SK-N-SH treated with all-trans-retinoic acid at 6 μM for 48 hours (cell line): Measurements from ENCODE around the gene SRBD1.

Source experiments
- ATAC-seq: fragments of 200-7000 bp; cut with Tn5 transposase; 3 replicates; pipeline ENCODE4 v1.9.1; 2020; ENCODE audit warnings: mild to moderate bottlenecking, moderate library complexity
- ARNTL ChIP-seq: fragments of 450-650 bp; formaldehyde crosslinking; IDR thresholded peaks from 2 replicates; pipeline ENCODE4 v1.5.0; 2020; ENCODE audit warnings: low read depth, mild to moderate bottlenecking, moderate library complexity, borderline replicate concordance
- BACH2 ChIP-seq: fragments of 250-450 bp; sonication (Bioruptor Pico); IDR thresholded peaks from 2 replicates; pipeline ENCODE4 v1.9.0; 2021; ENCODE audit warnings: mild to moderate bottlenecking, borderline replicate concordance
- CREB5 ChIP-seq: fragments of 250-450 bp; sonication (Bioruptor Pico); IDR thresholded peaks from 2 replicates; pipeline ENCODE4 v1.5.1; 2020; ENCODE audit warnings: low read depth, mild to moderate bottlenecking, moderate library complexity
- CSDC2 ChIP-seq: fragments of 250-450 bp; sonication (Bioruptor Pico); IDR thresholded peaks from 2 replicates; pipeline ENCODE4 v1.5.0; 2020; ENCODE audit warnings: mild to moderate bottlenecking, moderate library complexity
- CSRNP3 ChIP-seq: fragments of 250-450 bp; sonication (Bioruptor Pico); IDR thresholded peaks from 2 replicates; pipeline ENCODE4 v1.5.1; 2021; ENCODE audit warnings: mild to moderate bottlenecking, moderate library complexity
- ESRRG ChIP-seq: fragments of 250-450 bp; sonication (Bioruptor Pico); IDR thresholded peaks from 2 replicates; pipeline ENCODE4 v1.6.1; 2021; ENCODE audit warnings: mild to moderate bottlenecking
- GLIS3 ChIP-seq: fragments of 250-450 bp; sonication (Bioruptor Pico); IDR thresholded peaks from 2 replicates; pipeline ENCODE4 v1.5.0; 2020; ENCODE audit warnings: mild to moderate bottlenecking, moderate library complexity
- ISL1 ChIP-seq: fragments of 250-450 bp; sonication (Bioruptor Pico); IDR thresholded peaks from 2 replicates; pipeline ENCODE4 v2.1.2; 2022; ENCODE audit warnings: mild to moderate bottlenecking, moderate library complexity
- OSR1 ChIP-seq: fragments of 250-450 bp; sonication (Bioruptor Pico); IDR thresholded peaks from 2 replicates; pipeline ENCODE4 v1.8.0; 2022; ENCODE audit warnings: moderate library complexity, mild to moderate bottlenecking, inconsistent platforms
- PPARA ChIP-seq: fragments of 250-450 bp; sonication (Bioruptor Pico); IDR thresholded peaks from 2 replicates; pipeline ENCODE4 v1.5.0; 2020; ENCODE audit warnings: mild to moderate bottlenecking, borderline replicate concordance
- RARB ChIP-seq: fragments of 250-450 bp; sonication (Bioruptor Pico); IDR thresholded peaks from 2 replicates; pipeline ENCODE4 v1.8.0; 2021; ENCODE audit warnings: mild to moderate bottlenecking, moderate library complexity
- SNAI2 ChIP-seq: fragments of 250-450 bp; sonication (Bioruptor Pico); IDR thresholded peaks from 2 replicates; pipeline ENCODE4 v1.5.0; 2020; ENCODE audit warnings: mild to moderate bottlenecking, moderate library complexity
- TOX ChIP-seq: fragments of 250-450 bp; sonication (Bioruptor Pico); IDR thresholded peaks from 2 replicates; pipeline ENCODE4 v1.8.0; 2021; ENCODE audit warnings: mild to moderate bottlenecking, moderate library complexity, borderline replicate concordance
- ZFP3 ChIP-seq: fragments of 250-450 bp; sonication (Bioruptor Pico); IDR thresholded peaks from 2 replicates; pipeline ENCODE4 v1.5.0; 2020; ENCODE audit warnings: mild to moderate bottlenecking, moderate library complexity
- ZFP30 ChIP-seq: fragments of 450-650 bp; formaldehyde crosslinking; IDR thresholded peaks from 2 replicates; pipeline ENCODE4 v1.5.0; 2022; ENCODE audit warnings: mild to moderate bottlenecking, moderate library complexity
- ZNF565 ChIP-seq: fragments of 450-650 bp; formaldehyde crosslinking; conservative IDR thresholded peaks from 2 replicates; pipeline ENCODE4 v1.5.0; 2020; ENCODE audit warnings: low read depth, mild to moderate bottlenecking, moderate library complexity
- ZNF70 ChIP-seq: fragments of 450-650 bp; formaldehyde crosslinking; IDR thresholded peaks from 2 replicates; pipeline ENCODE4 v1.5.0; 2020; ENCODE audit warnings: mild to moderate bottlenecking, moderate library complexity
- ZNF8 ChIP-seq: fragments of 450-650 bp; formaldehyde crosslinking; IDR thresholded peaks from 2 replicates; pipeline ENCODE4 v1.5.0; 2020; ENCODE audit warnings: mild to moderate bottlenecking, moderate library complexity
- TF ChIP-seq, protein P1 (sequence below): fragments of 250-450 bp; sonication (Bioruptor Pico); IDR thresholded peaks from 2 replicates; pipeline ENCODE4 v1.5.0; 2020; ENCODE audit warnings: mild to moderate bottlenecking, moderate library complexity
- TF ChIP-seq, protein P2 (sequence below): fragments of 250-450 bp; sonication (Bioruptor Pico); IDR thresholded peaks from 2 replicates; pipeline ENCODE4 v1.8.0; 2020; ENCODE audit warnings: mild to moderate bottlenecking, moderate library complexity, borderline replicate concordance

The SRBD1 gene

DNA sequence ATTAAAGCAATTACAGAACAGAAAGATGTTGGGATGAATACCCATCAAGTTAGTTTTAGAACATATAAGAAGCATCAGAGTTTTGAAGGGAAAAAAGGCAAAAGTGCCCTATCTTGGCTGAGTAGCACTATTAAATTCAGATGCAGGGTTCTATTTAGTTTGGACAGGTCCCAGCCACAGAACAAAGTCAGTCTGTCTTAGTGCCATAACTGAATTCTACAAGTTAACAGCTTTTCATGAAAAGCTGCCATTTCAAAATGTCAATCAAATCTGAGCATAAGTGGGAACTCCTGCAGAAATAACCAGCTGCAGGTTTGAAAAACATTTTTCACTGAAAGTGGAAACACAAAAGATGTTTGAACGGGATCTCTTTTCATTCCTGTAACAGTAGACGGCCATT lies 160.4 kb downstream of the SRBD1 start:
- ATAC-seq: no peak
- TF ChIP-seq CREB5 (CRISPR knock-in tag) (no peak), BACH2 (no peak), CSDC2 (no peak), SNAI2 (CRISPR knock-in tag) (no peak), ZFP30 (no peak), RARB (CRISPR knock-in tag) (no peak), ZFP3 (CRISPR knock-in tag) (no peak)
- TF ChIP-seq, protein P1, sequence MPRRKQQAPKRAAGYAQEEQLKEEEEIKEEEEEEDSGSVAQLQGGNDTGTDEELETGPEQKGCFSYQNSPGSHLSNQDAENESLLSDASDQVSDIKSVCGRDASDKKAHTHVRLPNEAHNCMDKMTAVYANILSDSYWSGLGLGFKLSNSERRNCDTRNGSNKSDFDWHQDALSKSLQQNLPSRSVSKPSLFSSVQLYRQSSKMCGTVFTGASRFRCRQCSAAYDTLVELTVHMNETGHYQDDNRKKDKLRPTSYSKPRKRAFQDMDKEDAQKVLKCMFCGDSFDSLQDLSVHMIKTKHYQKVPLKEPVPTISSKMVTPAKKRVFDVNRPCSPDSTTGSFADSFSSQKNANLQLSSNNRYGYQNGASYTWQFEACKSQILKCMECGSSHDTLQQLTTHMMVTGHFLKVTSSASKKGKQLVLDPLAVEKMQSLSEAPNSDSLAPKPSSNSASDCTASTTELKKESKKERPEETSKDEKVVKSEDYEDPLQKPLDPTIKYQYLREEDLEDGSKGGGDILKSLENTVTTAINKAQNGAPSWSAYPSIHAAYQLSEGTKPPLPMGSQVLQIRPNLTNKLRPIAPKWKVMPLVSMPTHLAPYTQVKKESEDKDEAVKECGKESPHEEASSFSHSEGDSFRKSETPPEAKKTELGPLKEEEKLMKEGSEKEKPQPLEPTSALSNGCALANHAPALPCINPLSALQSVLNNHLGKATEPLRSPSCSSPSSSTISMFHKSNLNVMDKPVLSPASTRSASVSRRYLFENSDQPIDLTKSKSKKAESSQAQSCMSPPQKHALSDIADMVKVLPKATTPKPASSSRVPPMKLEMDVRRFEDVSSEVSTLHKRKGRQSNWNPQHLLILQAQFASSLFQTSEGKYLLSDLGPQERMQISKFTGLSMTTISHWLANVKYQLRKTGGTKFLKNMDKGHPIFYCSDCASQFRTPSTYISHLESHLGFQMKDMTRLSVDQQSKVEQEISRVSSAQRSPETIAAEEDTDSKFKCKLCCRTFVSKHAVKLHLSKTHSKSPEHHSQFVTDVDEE (CRISPR knock-in tag): no peak

DNA sequence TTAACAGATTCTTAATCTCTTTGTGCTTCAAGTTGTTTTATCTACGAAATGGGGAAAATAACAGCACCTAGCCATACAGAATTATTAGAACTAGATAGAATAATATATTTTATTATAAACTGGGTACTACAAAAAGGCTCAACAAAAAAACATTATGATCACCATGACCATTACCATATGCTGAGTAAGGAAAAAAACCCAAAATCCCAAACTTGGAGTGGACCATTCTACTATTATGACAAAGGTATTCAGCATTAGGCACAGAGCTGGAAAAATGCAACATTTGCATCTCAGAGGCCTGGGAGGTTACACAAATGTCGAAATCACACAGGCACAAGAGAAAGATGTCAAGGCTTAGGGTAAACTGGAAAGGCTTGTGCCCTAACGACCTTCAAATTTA lies 162.8 kb downstream of the SRBD1 start:
- ATAC-seq: no peak
- no peak for TF ChIP-seq ZFP30
- TF ChIP-seq, protein P2, sequence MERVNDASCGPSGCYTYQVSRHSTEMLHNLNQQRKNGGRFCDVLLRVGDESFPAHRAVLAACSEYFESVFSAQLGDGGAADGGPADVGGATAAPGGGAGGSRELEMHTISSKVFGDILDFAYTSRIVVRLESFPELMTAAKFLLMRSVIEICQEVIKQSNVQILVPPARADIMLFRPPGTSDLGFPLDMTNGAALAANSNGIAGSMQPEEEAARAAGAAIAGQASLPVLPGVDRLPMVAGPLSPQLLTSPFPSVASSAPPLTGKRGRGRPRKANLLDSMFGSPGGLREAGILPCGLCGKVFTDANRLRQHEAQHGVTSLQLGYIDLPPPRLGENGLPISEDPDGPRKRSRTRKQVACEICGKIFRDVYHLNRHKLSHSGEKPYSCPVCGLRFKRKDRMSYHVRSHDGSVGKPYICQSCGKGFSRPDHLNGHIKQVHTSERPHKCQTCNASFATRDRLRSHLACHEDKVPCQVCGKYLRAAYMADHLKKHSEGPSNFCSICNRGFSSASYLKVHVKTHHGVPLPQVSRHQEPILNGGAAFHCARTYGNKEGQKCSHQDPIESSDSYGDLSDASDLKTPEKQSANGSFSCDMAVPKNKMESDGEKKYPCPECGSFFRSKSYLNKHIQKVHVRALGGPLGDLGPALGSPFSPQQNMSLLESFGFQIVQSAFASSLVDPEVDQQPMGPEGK (CRISPR knock-in tag): no peak
- TF ChIP-seq CSRNP3 (CRISPR knock-in tag): no peak
- TF ChIP-seq PPARA (CRISPR knock-in tag): no peak
- TF ChIP-seq ZNF565: no peak
- TF ChIP-seq GLIS3 (CRISPR knock-in tag): no peak
- TF ChIP-seq, protein P1 (CRISPR knock-in tag): no peak
- TF ChIP-seq ISL1 (CRISPR knock-in tag): no peak
- no peak for TF ChIP-seq ESRRG
- TF ChIP-seq ARNTL: no peak
- no peak for TF ChIP-seq ZNF70
- no peak for TF ChIP-seq TOX (CRISPR knock-in tag)
- no peak for TF ChIP-seq OSR1
- no peak for TF ChIP-seq ZNF8 (CRISPR knock-in tag)
- no peak for TF ChIP-seq BACH2
- no peak for TF ChIP-seq RARB (CRISPR knock-in tag)

DNA sequence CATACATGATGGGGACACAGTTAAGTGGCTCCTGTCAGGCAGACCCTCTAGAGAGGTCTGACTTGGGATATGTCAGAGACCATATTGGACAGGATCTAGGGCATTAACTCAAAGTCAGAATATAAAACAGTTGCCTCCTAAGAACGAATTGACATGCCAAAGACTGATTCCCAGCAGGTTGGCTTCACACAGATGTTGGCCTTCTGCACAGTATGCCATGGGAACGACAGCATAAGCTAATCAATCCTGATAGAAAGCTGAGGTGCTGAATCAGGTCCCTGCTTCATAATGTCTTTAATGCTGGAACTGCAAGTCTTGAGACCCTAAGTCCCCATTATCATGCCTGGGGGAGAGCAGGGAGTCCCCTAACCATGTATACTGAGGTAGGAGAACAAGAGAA lies 165.1 kb downstream of the SRBD1 start:
- TF ChIP-seq CSRNP3 (CRISPR knock-in tag) (no peak), ZNF8 (CRISPR knock-in tag) (no peak)
- ATAC-seq: no peak
